PFSK-1 (cell line): Measurements from ENCODE around the gene AUNIP.

Experiments
- FOXP2 ChIP-seq: optimal IDR thresholded peaks from 2 replicates; pipeline ENCODE3; 2011; ENCODE audit warnings: borderline replicate concordance, control low read depth, inconsistent platforms; ENCODE audit not compliant: insufficient read depth; ENCODE audit errors: extremely low read length, extremely low read depth
- POLR2AphosphoS5 ChIP-seq: IDR thresholded peaks from 2 replicates; pipeline ENCODE4 v1.6.1; 2012; ENCODE audit warnings: low read depth, mild to moderate bottlenecking, control low read depth, low read length, moderate library complexity
- REST ChIP-seq, 2 experiments: IDR thresholded peaks; 2 replicates each; pipeline versions ENCODE4 v1.6.1 to v1.8.0; 2011 to 2012; ENCODE audit warnings: low read depth in 2 of 2, low read length in 2 of 2, control low read depth in 1 of 2, inconsistent platforms in 1 of 2, mild to moderate bottlenecking in 1 of 2, moderate library complexity in 1 of 2; ENCODE audit not compliant: insufficient read depth in 1 of 2
- SIN3A ChIP-seq: IDR thresholded peaks from 2 replicates; pipeline ENCODE4 v1.6.1; 2012; ENCODE audit warnings: mild to moderate bottlenecking, low read length, moderate library complexity, borderline replicate concordance; ENCODE audit not compliant: insufficient read depth
- TAF1 ChIP-seq: IDR thresholded peaks from 2 replicates; pipeline ENCODE4 v1.6.1; 2012; ENCODE audit warnings: low read length, control low read depth, borderline replicate concordance; ENCODE audit not compliant: insufficient read depth

Gene AUNIP

GRCh38 chr1:25872713-25873112 lies 13.5 kb upstream of the AUNIP start:
- no peak for TF ChIP-seq FOXP2
- TF ChIP-seq REST (IDR thresholded peaks at IDR 0.05; ENCODE audit: insufficient read depth in 1 of 2, low read depth in 2 of 2, low read length in 2 of 2): no peak
- no peak for TF ChIP-seq SIN3A
- no peak for TF ChIP-seq TAF1
- no peak for TF ChIP-seq POLR2AphosphoS5

- TF ChIP-seq FOXP2 (no peak), SIN3A (no peak), REST (IDR thresholded peaks at IDR 0.05; ENCODE audit: insufficient read depth in 1 of 2, low read depth in 2 of 2, low read length in 2 of 2) (no peak), TAF1 (no peak), POLR2AphosphoS5 (no peak)
Observed at GRCh38 chr1:25871704-25872494, 12.6 kb upstream of the AUNIP start.

- TF ChIP-seq FOXP2: no peak
Observed at GRCh38 chr1:25871086-25871703, 11.9 kb upstream of the AUNIP start.

- TF ChIP-seq POLR2AphosphoS5 (no peak), TAF1 (no peak), SIN3A (no peak), REST (IDR thresholded peaks at IDR 0.05; ENCODE audit: insufficient read depth in 1 of 2, low read depth in 2 of 2, low read length in 2 of 2) (no peak), FOXP2 (no peak)
Observed at GRCh38 chr1:25870614-25871013, 11.4 kb upstream of the AUNIP start.

- TF ChIP-seq TAF1: no peak
- TF ChIP-seq POLR2AphosphoS5: no peak
- TF ChIP-seq SIN3A: no peak
- no peak for TF ChIP-seq REST (IDR thresholded peaks at IDR 0.05; ENCODE audit: insufficient read depth in 1 of 2, low read depth in 2 of 2, low read length in 2 of 2)
- TF ChIP-seq FOXP2: no peak
Observed at GRCh38 chr1:25869909-25870606, 10.8 kb upstream of the AUNIP start.
